ENCODE data around the gene GATA5. TPM values are rescaled to one million over a fixed set of nuclear protein-coding genes. Genes with fewer than 3 reads are reported as not detected.

GATA5 gene
- total and polyA plus RNA-seq, 2 donors (not counting 3 experiments of a cell fraction or from before 2014, with no cell fraction given), result not detected

- intact Hi-C loops (cut with micrococcal nuclease) (no loop called here), dilution Hi-C loops (cut with MboI; ENCODE audit: extremely low pct_ligation_motif_present, low sequenced_read_pairs) (no loop called here)
- Histone ChIP-seq H3K36me3 (ENCODE audit: control insufficient read depth in 2 of 2, extremely low read depth in 1 of 2, insufficient read depth in 2 of 2, low read length in 2 of 2) (no peaks in the 10 kb centered on the region), H3K79me2 (ENCODE audit: control insufficient read depth, insufficient read depth, low read length) (no peaks in the 10 kb centered on the region), H4K20me1 (replicated peaks; ENCODE audit: control insufficient read depth, extremely low read depth, insufficient read depth, low read length) (no peaks in the 10 kb centered on the region), H3K9ac (replicated peaks; ENCODE audit: extremely low read depth, insufficient read depth, low read length) (no peak overlapping the region), H3K9me1 (replicated peaks; ENCODE audit: control insufficient read depth, extremely low read depth, insufficient read depth, low read length) (no peaks in the 10 kb centered on the region), H2AFZ (ENCODE audit: low read depth, low read length) (no peak overlapping the region), H3K9me3 (replicated peaks; ENCODE audit: control insufficient read depth, insufficient read depth, low read length) (no peaks in the 10 kb centered on the region), H3K4me3 (replicated peaks in 1 of 3; ENCODE audit: insufficient read depth in 1 of 3, low read depth in 1 of 3, low read length in 3 of 3) (no peak overlapping the region), H3K4me2 (ENCODE audit: insufficient read depth, low read length) (no peak overlapping the region), H3K27ac (ENCODE audit: insufficient read depth, low read depth, low read length) (no peak overlapping the region), H3K27me3 (ENCODE audit: control insufficient read depth in 2 of 2, insufficient read depth in 2 of 2, low read length in 2 of 2) (peaks cover 5 to 8% of the 10 kb centered on the region in 2 experiments), H3K4me1 (ENCODE audit: control insufficient read depth, extremely low read depth, insufficient read depth, low read length) (no peaks in the 10 kb centered on the region)
- BruUV-seq (replicated peaks), result no TSS peak
- FAIRE-seq (no peak), DNase-seq (ENCODE audit: low read depth, low spot score) (no peak)
- POLR2A ChIA-PET, result no interaction called here
- TF ChIP-seq MYC (IDR thresholded peaks at IDR 0.05; ENCODE audit: low read depth, low read length) (no peak), POLR2A (IDR thresholded peaks at IDR 0.05; ENCODE audit: low read depth, low read length) (no peak), GATA2 (IDR thresholded peaks at IDR 0.05; ENCODE audit: insufficient read depth, insufficient read length, low read depth, low read length) (no peak), EZH2 (IDR thresholded peaks at IDR 0.05; ENCODE audit: borderline replicate concordance, low read depth, low read length, severe bottlenecking) (no peak), JUN (IDR thresholded peaks at IDR 0.05; ENCODE audit: borderline replicate concordance, insufficient read depth, insufficient read length, low read depth) (no peak), POLR2AphosphoS5 (IDR thresholded peaks at IDR 0.05; ENCODE audit: insufficient read depth, low read depth, low read length) (no peak), FOS (IDR thresholded peaks at IDR 0.05; ENCODE audit: borderline replicate concordance, insufficient read depth, low read length) (no peak)
- TF ChIP-seq, protein P1, sequence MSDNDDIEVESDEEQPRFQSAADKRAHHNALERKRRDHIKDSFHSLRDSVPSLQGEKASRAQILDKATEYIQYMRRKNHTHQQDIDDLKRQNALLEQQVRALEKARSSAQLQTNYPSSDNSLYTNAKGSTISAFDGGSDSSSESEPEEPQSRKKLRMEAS (IDR thresholded peaks at IDR 0.05; ENCODE audit: insufficient read depth, insufficient read length), result no peak
- TF ChIP-seq, protein P2, sequence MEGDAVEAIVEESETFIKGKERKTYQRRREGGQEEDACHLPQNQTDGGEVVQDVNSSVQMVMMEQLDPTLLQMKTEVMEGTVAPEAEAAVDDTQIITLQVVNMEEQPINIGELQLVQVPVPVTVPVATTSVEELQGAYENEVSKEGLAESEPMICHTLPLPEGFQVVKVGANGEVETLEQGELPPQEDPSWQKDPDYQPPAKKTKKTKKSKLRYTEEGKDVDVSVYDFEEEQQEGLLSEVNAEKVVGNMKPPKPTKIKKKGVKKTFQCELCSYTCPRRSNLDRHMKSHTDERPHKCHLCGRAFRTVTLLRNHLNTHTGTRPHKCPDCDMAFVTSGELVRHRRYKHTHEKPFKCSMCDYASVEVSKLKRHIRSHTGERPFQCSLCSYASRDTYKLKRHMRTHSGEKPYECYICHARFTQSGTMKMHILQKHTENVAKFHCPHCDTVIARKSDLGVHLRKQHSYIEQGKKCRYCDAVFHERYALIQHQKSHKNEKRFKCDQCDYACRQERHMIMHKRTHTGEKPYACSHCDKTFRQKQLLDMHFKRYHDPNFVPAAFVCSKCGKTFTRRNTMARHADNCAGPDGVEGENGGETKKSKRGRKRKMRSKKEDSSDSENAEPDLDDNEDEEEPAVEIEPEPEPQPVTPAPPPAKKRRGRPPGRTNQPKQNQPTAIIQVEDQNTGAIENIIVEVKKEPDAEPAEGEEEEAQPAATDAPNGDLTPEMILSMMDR (IDR thresholded peaks at IDR 0.05; ENCODE audit: extremely low read depth in 1 of 2, insufficient read depth in 1 of 2, low read depth in 1 of 2, low read length in 2 of 2), result no peak
- CTCF ChIA-PET, result no interaction called here
These were observed 43.1 kb upstream of the GATA5 start for GRCh38 chr20:62518911-62519310.

All from endothelial cell of umbilical vein (primary cell).